IMR-90 (cell line): Measurements from ENCODE around the gene ZMYND11. TPM values are rescaled to one million over a fixed set of nuclear protein-coding genes. Genes with fewer than 3 reads are reported as not detected.

Experiments used
- ATAC-seq: fragments of 200-7000 bp; cut with Tn5 transposase; 2 replicates; pipeline ENCODE4 v1.9.1; 2020; ENCODE audit warnings: low read depth, mild to moderate bottlenecking, moderate library complexity
- BruUV-seq: library from RNA; stranded (reverse); fragments of 400-500 nt; replicated peaks from 2 replicates; lab custom pipeline; 2021; lab: Mats Ljungman, UMichigan
- CTCF ChIA-PET: fragments of 300-600 bp; formaldehyde crosslinking; extraction: SDS; loops from one replicate; lab custom pipeline; 2021; ENCODE audit warnings: antibody characterized with exemption; lab: Yijun Ruan, JAX
- POLR2A ChIA-PET: fragments of 300-600 bp; sonication (Branson Sonifier 250); formaldehyde crosslinking; loops from one replicate; lab custom pipeline; 2022; ENCODE audit warnings: antibody characterized with exemption; ENCODE audit not compliant: unreplicated experiment; lab: Charles Lee
- DNase-seq: peaks from one replicate; pipeline ENCODE4 v3.0.0; 2013
- H2AFZ ChIP-seq: replicated peaks from 2 replicates; pipeline ENCODE3; 2013; ENCODE audit warnings: low read length, mild to moderate bottlenecking; ENCODE audit not compliant: poor library complexity
- H2AK5ac ChIP-seq: 2 replicates; pipeline ENCODE4 v1.6.1; 2013; ENCODE audit warnings: low read depth, low read length, inconsistent platforms
- H2AK9ac ChIP-seq: replicated peaks from 2 replicates; pipeline ENCODE3; 2013; ENCODE audit warnings: mild to moderate bottlenecking, low read depth, low read length, moderate library complexity; ENCODE audit not compliant: poor library complexity
- H2BK120ac ChIP-seq: 2 replicates; pipeline ENCODE4 v1.6.1; 2013; ENCODE audit warnings: low read depth, low read length, inconsistent platforms
- H2BK15ac ChIP-seq: 3 replicates; pipeline ENCODE4 v1.6.1; 2013; ENCODE audit warnings: low read depth, low read length, inconsistent platforms
- H2BK20ac ChIP-seq: 2 replicates; pipeline ENCODE4 v1.6.1; 2013; ENCODE audit warnings: low read depth, mild to moderate bottlenecking, inconsistent platforms, low read length, moderate library complexity
- H2BK5ac ChIP-seq: 2 replicates; pipeline ENCODE4 v1.6.1; 2013; ENCODE audit warnings: mild to moderate bottlenecking, low read depth, low read length, inconsistent platforms; ENCODE audit not compliant: poor library complexity, severe bottlenecking
- H3K14ac ChIP-seq: replicated peaks from 2 replicates; pipeline ENCODE4 v1.6.1; 2013; ENCODE audit warnings: low read depth, low read length, inconsistent platforms
- H3K18ac ChIP-seq: 2 replicates; pipeline ENCODE4 v1.6.1; 2013; ENCODE audit warnings: low read depth, low read length, control low read depth
- H3K23ac ChIP-seq: 2 replicates; pipeline ENCODE4 v1.6.1; 2013; ENCODE audit warnings: low read depth, low read length, inconsistent platforms
- H3K27ac ChIP-seq: 2 replicates; pipeline ENCODE4 v1.5.1; 2013; ENCODE audit warnings: mild to moderate bottlenecking, control low read depth, low read length; ENCODE audit not compliant: insufficient read depth
- H3K27me3 ChIP-seq: 2 replicates; pipeline ENCODE4 v1.6.1; 2013; ENCODE audit warnings: low read length; ENCODE audit not compliant: control insufficient read depth, insufficient read depth
- H3K36me3 ChIP-seq: 2 replicates; pipeline ENCODE4 v1.6.1; 2013; ENCODE audit warnings: low read length, mixed read lengths; ENCODE audit not compliant: control insufficient read depth, insufficient read depth
- H3K4ac ChIP-seq: 2 replicates; pipeline ENCODE4 v1.6.1; 2013; ENCODE audit warnings: low read depth, low read length, inconsistent platforms
- H3K4me1 ChIP-seq: 2 replicates; pipeline ENCODE4 v1.6.1; 2013; ENCODE audit warnings: low read length, mixed read lengths; ENCODE audit not compliant: control insufficient read depth, insufficient read depth
- H3K4me2 ChIP-seq: 2 replicates; pipeline ENCODE4 v1.6.1; 2013; ENCODE audit warnings: low read depth, mild to moderate bottlenecking, control low read depth, low read length, moderate library complexity
- H3K4me3 ChIP-seq: 2 replicates; pipeline ENCODE4 v1.5.1; 2013; ENCODE audit warnings: low read depth, mild to moderate bottlenecking, control low read depth, low read length, moderate library complexity; ENCODE audit not compliant: insufficient read depth
- H3K56ac ChIP-seq: 2 replicates; pipeline ENCODE4 v1.6.1; 2013; ENCODE audit warnings: low read length, inconsistent platforms; ENCODE audit not compliant: insufficient read depth; ENCODE audit errors: extremely low read depth
- H3K79me1 ChIP-seq, 2 experiments: 2 replicates each; pipeline ENCODE4 v1.6.1; 2013; ENCODE audit warnings: low read length in 2 of 2, inconsistent platforms in 1 of 2, low read depth in 1 of 2
- H3K9ac ChIP-seq: 2 replicates; pipeline ENCODE4 v1.6.1; 2013; ENCODE audit warnings: low read depth, low read length, control low read depth
- H3K9me1 ChIP-seq: 2 replicates; pipeline ENCODE4 v1.6.1; 2013; ENCODE audit warnings: low read length, inconsistent platforms; ENCODE audit not compliant: insufficient read depth
- H3K9me3 ChIP-seq: 2 replicates; pipeline ENCODE4 v1.6.1; 2013; ENCODE audit warnings: low read length; ENCODE audit not compliant: control insufficient read depth, insufficient read depth
- H4K20me1 ChIP-seq: 2 replicates; pipeline ENCODE4 v1.6.1; 2013; ENCODE audit warnings: low read length, inconsistent platforms; ENCODE audit not compliant: insufficient read depth
- H4K5ac ChIP-seq: 2 replicates; pipeline ENCODE4 v1.6.1; 2013; ENCODE audit warnings: mild to moderate bottlenecking, low read depth, low read length, control low read depth
- H4K8ac ChIP-seq, 2 experiments: 2 replicates each; pipeline ENCODE4 v1.6.1; 2013; ENCODE audit warnings: low read depth in 2 of 2, low read length in 2 of 2, control low read depth in 1 of 2, inconsistent platforms in 1 of 2
- H4K91ac ChIP-seq: 2 replicates; pipeline ENCODE4 v1.6.1; 2013; ENCODE audit warnings: low read depth, low read length, inconsistent platforms; ENCODE audit not compliant: insufficient read depth
- CEBPB ChIP-seq: IDR thresholded peaks from 2 replicates; pipeline ENCODE4 v1.6.1; 2012; ENCODE audit warnings: low read depth, low read length, improper control_type of control experiment
- CHD1 ChIP-seq: IDR thresholded peaks from 2 replicates; pipeline ENCODE4 v1.6.1; 2012; ENCODE audit warnings: low read depth, low read length, improper control_type of control experiment
- CTCF ChIP-seq: conservative IDR thresholded peaks from 2 replicates; pipeline ENCODE4 v1.5.1; 2012; ENCODE audit warnings: mild to moderate bottlenecking, low read depth, low read length, improper control_type of control experiment
- ELK1 ChIP-seq: fragments of 150-350 bp; IDR thresholded peaks from 2 replicates; pipeline ENCODE4 v1.6.1; 2016; ENCODE audit warnings: low read depth, mild to moderate bottlenecking, low read length, moderate library complexity, borderline replicate concordance
- FOS ChIP-seq: fragments of 150-350 bp; IDR thresholded peaks from 2 replicates; pipeline ENCODE4 v1.6.1; 2016; ENCODE audit warnings: low read depth, low read length
- MXI1 ChIP-seq: IDR thresholded peaks from 2 replicates; pipeline ENCODE4 v1.6.1; 2012; ENCODE audit warnings: low read depth, mild to moderate bottlenecking, low read length, moderate library complexity, borderline replicate concordance
- POLR2A ChIP-seq: IDR thresholded peaks from 2 replicates; pipeline ENCODE4 v1.6.1; 2012; ENCODE audit warnings: mild to moderate bottlenecking, low read depth, low read length
- RCOR1 ChIP-seq: IDR thresholded peaks from 2 replicates; pipeline ENCODE4 v1.6.1; 2012; ENCODE audit warnings: mild to moderate bottlenecking, low read length, improper control_type of control experiment; ENCODE audit not compliant: insufficient replicate concordance
- SMC3 ChIP-seq: fragments of 150-350 bp; IDR thresholded peaks from 2 replicates; pipeline ENCODE4 v1.6.1; 2016; ENCODE audit warnings: low read depth, mild to moderate bottlenecking, antibody characterized with exemption, low read length, moderate library complexity
- WGBS, 2 experiments: methylation state at CpG; one replicate each; pipeline versions ENCODE4 v1.1.5 to v1.1.7; 2013; ENCODE audit warnings: missing lambda C conversion rate in 2 of 2; ENCODE audit not compliant: insufficient read length in 1 of 2; ENCODE audit errors: extremely low coverage in 2 of 2; 5-methylcytosine and 5-hydroxymethylcytosine counted together
- dilution Hi-C: fragments of 300-500 bp; cut with HindIII; formaldehyde crosslinking; loops from one replicate; pipeline ENCODE4 v1.14.3; 2018; ENCODE audit warnings: low sequenced_read_pairs; ENCODE audit not compliant: unreplicated experiment
- in situ Hi-C: fragments of 300-500 bp; cut with MboI; formaldehyde crosslinking; loops from 3 replicates; pipeline ENCODE4 v1.14.3; 2019; ENCODE audit warnings: low sequenced_read_pairs, inconsistent platforms, mixed read lengths
- intact Hi-C: fragments of 100-400 bp; cut with micrococcal nuclease; formaldehyde crosslinking; loops from 2 replicates; pipeline ENCODE4 v1.10.0; 2022
- polyA plus RNA-seq, 3 experiments: library from polyadenylated mRNA; depleted of rRNA; stranded (reverse); fragments of >200 nt; gene quantifications; 2 replicates each; pipeline ENCODE4 v1.2.3, GENCODE V29; 2012; ENCODE audit warnings: low replicate concordance in 1 of 3
- total RNA-seq: library from RNA; depleted of rRNA; stranded (reverse); fragments of >200 nt; gene quantifications from 2 replicates; pipeline ENCODE4 v1.2.3, GENCODE V29; 2012

The ZMYND11 gene
- total and polyA plus RNA-seq, 2 of the 4 experiments (the other 2 are of a cell fraction) = 39.5 to 72.2 TPM

- H2AFZ ChIP-seq = no peak overlapping the region
- H2BK20ac ChIP-seq = no peak overlapping the region
- no peak overlapping the region for H2BK15ac ChIP-seq
- H3K79me1 ChIP-seq = no peaks in the 10 kb centered on the region
- dilution Hi-C loops (no loop called here), intact Hi-C loops (no loop called here), in situ Hi-C loops (no loop called here)
- BruUV-seq = no TSS peak
- H3K9ac ChIP-seq = no peak overlapping the region
- peaks cover 3% of the 10 kb centered on the region; the same call in 1 of the 2 replicates for H4K20me1 ChIP-seq
- peaks cover 9% of the 10 kb centered on the region for H3K9me1 ChIP-seq
- no peak overlapping the region for H3K14ac ChIP-seq
- H3K56ac ChIP-seq = no peak overlapping the region
- no peak overlapping the region for H3K23ac ChIP-seq
- no peak overlapping the region for H3K4me2 ChIP-seq
- DNase-seq = no peak
- ChIA-PET POLR2A (no interaction called here), CTCF (no interaction called here)
- H4K91ac ChIP-seq = no peak overlapping the region
- no peak overlapping the region for H2AK5ac ChIP-seq
- no peak overlapping the region for H3K4ac ChIP-seq
- peaks cover 2% of the 10 kb centered on the region for H3K36me3 ChIP-seq
- no peak overlapping the region for H4K5ac ChIP-seq
- TF ChIP-seq CTCF (no peak), CEBPB (no peak), POLR2A (no peak), CHD1 (no peak), ELK1 (no peak), MXI1 (no peak), RCOR1 (no peak), FOS (no peak), SMC3 (no peak)
- no peak for ATAC-seq
- WGBS, 2 experiments = 100% methylated on average over 1 of the region's 10 CpGs; no CpG with 5 or more reads in 1 of the 2 experiments
- no peak overlapping the region for H3K27ac ChIP-seq
- H3K4me3 ChIP-seq = no peak overlapping the region
- no peak overlapping the region for H3K18ac ChIP-seq
- peaks cover 3% of the 10 kb centered on the region for H3K4me1 ChIP-seq
- no peak overlapping the region for H2AK9ac ChIP-seq
- no peaks in the 10 kb centered on the region for H3K27me3 ChIP-seq
- no peak overlapping the region for H2BK120ac ChIP-seq
- H3K9me3 ChIP-seq = no peaks in the 10 kb centered on the region
- no peak overlapping the region for H2BK5ac ChIP-seq
- H4K8ac ChIP-seq = no peak overlapping the region
These were observed 134.3 kb downstream of the ZMYND11 start for GRCh38 chr10:269440-270074.
